HCEC 1CT (cell line): Measurements from ENCODE around the gene LEFTY1.
"Not testable (repeated sequence)": the region's sequence is repeated elsewhere in the genome, so short reads cannot be mapped to it uniquely, and the experiment has no call there.

Source experiments
- DNase-seq: peaks from one replicate; pipeline ENCODE4 v3.0.0-alpha.2; 2017

LEFTY1 gene

GRCh38 chr1:225887554-225888288 is 1.2 kb downstream of the LEFTY1 start:
- not testable (repeated sequence) for DNase-seq

- DNase-seq = no peak
Measured at GRCh38 chr1:225887030-225887314, 2.0 kb downstream of the LEFTY1 start.

- DNase-seq = no peak
Measured at GRCh38 chr1:225886159-225887029, 2.6 kb downstream of the LEFTY1 start.

- DNase-seq = no peak
Measured at GRCh38 chr1:225885336-225885735, 3.6 kb downstream of the LEFTY1 start.

- DNase-seq = no peak
Measured at GRCh38 chr1:225883616-225884265, 5.2 kb downstream of the LEFTY1 start.

- peak; percentile 45 for DNase-seq
Measured at GRCh38 chr1:225882694-225883615, 6.0 kb downstream of the LEFTY1 start.

- peak; percentile 78 for DNase-seq
Measured at GRCh38 chr1:225881959-225882693, 6.8 kb downstream of the LEFTY1 start, which contains the start of gene TMEM63A. Gene TMEM63A, minus strand, starts transcription at chr1:225882380. Its CDS starts 4,800 bp downstream, at chr1:225877580.

- DNase-seq = peak; percentile 48
Measured at GRCh38 chr1:225881081-225881958, 7.6 kb downstream of the LEFTY1 start.

- no peak for DNase-seq
Measured at GRCh38 chr1:225880636-225881035, 8.3 kb downstream of the LEFTY1 start.

- no peak for DNase-seq
Measured at GRCh38 chr1:225880222-225880588, 8.7 kb downstream of the LEFTY1 start.

- no peak for DNase-seq
Measured at GRCh38 chr1:225879521-225880221, 9.3 kb downstream of the LEFTY1 start.

GRCh38 chr1:225878282-225878681 is 10.7 kb downstream of the LEFTY1 start:
- DNase-seq = no peak

GRCh38 chr1:225877580-225877979 is 11.4 kb downstream of the LEFTY1 start:
- peak; percentile 28 for DNase-seq

- no peak for DNase-seq
Measured at GRCh38 chr1:225876900-225877510, 11.9 kb downstream of the LEFTY1 start.

GRCh38 chr1:225875044-225875815 is 13.7 kb downstream of the LEFTY1 start:
- DNase-seq = no peak

- no peak for DNase-seq
Measured at GRCh38 chr1:225874431-225874830, 14.5 kb downstream of the LEFTY1 start.

- no peak for DNase-seq
Measured at GRCh38 chr1:225873281-225873850, 15.6 kb downstream of the LEFTY1 start.

- DNase-seq = no peak
Measured at GRCh38 chr1:225872075-225872430, 16.9 kb downstream of the LEFTY1 start.
